Vagina (tissue), 2 donors: ENCODE measurements around the gene SDK2. TPM values are rescaled to one million over a fixed set of nuclear protein-coding genes. Genes with fewer than 3 reads are reported as not detected.

ENCODE experiments used
- DNase-seq, 2 donors: peaks; one replicate each; pipeline ENCODE4 v3.0.0-alpha.2; 2017; ENCODE audit errors: extremely low spot score in 2 of 2
- H3K27ac ChIP-seq: fragments of 200-600 bp; sonication (generic); one replicate; pipeline ENCODE4 v1.5.1; 2019
- H3K27me3 ChIP-seq: fragments of 200-600 bp; sonication (generic); one replicate; pipeline ENCODE4 v1.5.1; 2019
- H3K36me3 ChIP-seq, 2 donors: fragments of 200-600 bp; sonication (generic); one replicate each; pipeline ENCODE4 v1.5.1; 2017 to 2019
- H3K4me1 ChIP-seq: fragments of 200-600 bp; sonication (generic); one replicate; pipeline ENCODE4 v1.5.1; 2019
- H3K4me3 ChIP-seq, 2 donors: fragments of 200-600 bp; sonication (generic); 1 replicate in 1 of 2; 2 replicates in 1 of 2; pipeline ENCODE4 v1.5.1; 2016 to 2019
- H3K9me3 ChIP-seq: fragments of 200-600 bp; sonication (generic); one replicate; pipeline ENCODE4 v1.5.1; 2019
- CTCF ChIP-seq, 3 experiments: fragments of 450-650 bp in 2 of 3; fragments of 200-600 bp in 1 of 3; sonication (generic) in 1 of 3; IDR thresholded peaks; one replicate each; pipeline ENCODE4 v1.5.1; 2017 to 2019; ENCODE audit warnings: antibody characterized with exemption in 3 of 3, mild to moderate bottlenecking in 2 of 3, moderate library complexity in 2 of 3
- POLR2A ChIP-seq, 2 donors: fragments of 450-650 bp; IDR thresholded peaks; one replicate each; pipeline ENCODE4 v1.6.1; 2017; ENCODE audit warnings: antibody characterized with exemption in 2 of 2, mild to moderate bottlenecking in 2 of 2, moderate library complexity in 2 of 2
- POLR2AphosphoS5 ChIP-seq, 2 donors: sonication (generic); formaldehyde crosslinking; IDR thresholded peaks; one replicate each; pipeline ENCODE4 v1.9.0; 2017; ENCODE audit warnings: antibody characterized with exemption in 2 of 2, mild to moderate bottlenecking in 2 of 2, low read depth in 1 of 2; ENCODE audit not compliant: insufficient read depth in 1 of 2
- intact Hi-C: fragments of 100-400 bp; cut with DNase I; formaldehyde crosslinking; loops from one replicate; pipeline ENCODE4 v1.15.1; 2023
- total RNA-seq: library from RNA; depleted of rRNA; stranded (reverse); fragments of >200 nt; gene quantifications from one replicate; pipeline ENCODE4 v1.2.3, GENCODE V29; 2016

SDK2 gene
- total RNA-seq, 1 donor from 2014 or later = 1.7 TPM

- TF ChIP-seq POLR2A (IDR thresholded peaks at IDR 0.05) (no peak), CTCF (IDR thresholded peaks at IDR 0.05) (no peak), POLR2AphosphoS5 (IDR thresholded peaks at IDR 0.05; ENCODE audit: insufficient read depth in 1 of 2, low read depth in 1 of 2) (no peak)
- H3K36me3 ChIP-seq = no peaks in the 10 kb centered on the region
- no peaks in the 10 kb centered on the region for H3K9me3 ChIP-seq
- intact Hi-C loops = no loop called here
- DNase-seq = no peak
- H3K4me3 ChIP-seq = no peak overlapping the region
- H3K4me1 ChIP-seq = no peaks in the 10 kb centered on the region
- no peak overlapping the region for H3K27ac ChIP-seq
- H3K27me3 ChIP-seq = no peaks in the 10 kb centered on the region
Measured at GRCh38 chr17:73423159-73423715, 221.0 kb downstream of the SDK2 start.

- intact Hi-C loops = no loop called here
- no peak for TF ChIP-seq POLR2AphosphoS5 (IDR thresholded peaks at IDR 0.05; ENCODE audit: insufficient read depth in 1 of 2, low read depth in 1 of 2)
- no peak for TF ChIP-seq CTCF (IDR thresholded peaks at IDR 0.05)
- no peak for TF ChIP-seq POLR2A (IDR thresholded peaks at IDR 0.05)
- H3K9me3 ChIP-seq = no peaks in the 10 kb centered on the region
- no peaks in the 10 kb centered on the region for H3K4me1 ChIP-seq
- no peaks in the 10 kb centered on the region for H3K36me3 ChIP-seq
- H3K27me3 ChIP-seq = no peaks in the 10 kb centered on the region
- H3K4me3 ChIP-seq = no peak overlapping the region
- no peak overlapping the region for H3K27ac ChIP-seq
- no peak for DNase-seq
Measured at GRCh38 chr17:73422121-73422520, 222.1 kb downstream of the SDK2 start.

- Histone ChIP-seq H3K9me3 (no peaks in the 10 kb centered on the region), H3K4me1 (no peaks in the 10 kb centered on the region), H3K36me3 (no peaks in the 10 kb centered on the region), H3K27ac (no peak overlapping the region), H3K27me3 (no peaks in the 10 kb centered on the region), H3K4me3 (no peak overlapping the region)
- TF ChIP-seq POLR2AphosphoS5 (IDR thresholded peaks at IDR 0.05; ENCODE audit: insufficient read depth in 1 of 2, low read depth in 1 of 2) (no peak), CTCF (IDR thresholded peaks at IDR 0.05) (no peak), POLR2A (IDR thresholded peaks at IDR 0.05) (no peak)
- intact Hi-C loops = no loop called here
- no peak for DNase-seq
Measured at GRCh38 chr17:73420897-73421296, 223.3 kb downstream of the SDK2 start.

- Histone ChIP-seq H3K27me3 (no peaks in the 10 kb centered on the region), H3K36me3 (no peaks in the 10 kb centered on the region), H3K9me3 (no peaks in the 10 kb centered on the region), H3K4me1 (no peaks in the 10 kb centered on the region), H3K4me3 (no peak overlapping the region), H3K27ac (no peak overlapping the region)
- DNase-seq = no peak
- no peak for TF ChIP-seq POLR2A (IDR thresholded peaks at IDR 0.05)
- TF ChIP-seq CTCF (IDR thresholded peaks at IDR 0.05) = no peak
- no peak for TF ChIP-seq POLR2AphosphoS5 (IDR thresholded peaks at IDR 0.05; ENCODE audit: insufficient read depth in 1 of 2, low read depth in 1 of 2)
- intact Hi-C loops = no loop called here
Measured at GRCh38 chr17:73419881-73420280, 224.4 kb downstream of the SDK2 start.

GRCh38 chr17:73419051-73419450 lies 225.2 kb downstream of the SDK2 start:
- H3K4me1 ChIP-seq = no peaks in the 10 kb centered on the region
- no peaks in the 10 kb centered on the region for H3K36me3 ChIP-seq
- H3K4me3 ChIP-seq = no peak overlapping the region
- H3K9me3 ChIP-seq = no peaks in the 10 kb centered on the region
- H3K27ac ChIP-seq = no peak overlapping the region
- TF ChIP-seq CTCF (IDR thresholded peaks at IDR 0.05) = no peak
- no peak for TF ChIP-seq POLR2A (IDR thresholded peaks at IDR 0.05)
- TF ChIP-seq POLR2AphosphoS5 (IDR thresholded peaks at IDR 0.05; ENCODE audit: insufficient read depth in 1 of 2, low read depth in 1 of 2) = no peak
- DNase-seq = no peak
- intact Hi-C loops = no loop called here
- H3K27me3 ChIP-seq = no peaks in the 10 kb centered on the region
